Fibroblast of mammary gland (primary cell): Measurements from ENCODE around the gene MYO7B.
A peak's percentile ranks its signal among the peaks of the same experiment; 100 is the strongest.

ENCODE experiments used
- DNase-seq: peaks from one replicate; pipeline ENCODE4 v3.0.0-alpha.2; 2010; ENCODE audit warnings: low read depth
- H3K4me3 ChIP-seq: 2 replicates; pipeline ENCODE4 v1.5.1; 2011; ENCODE audit warnings: low read depth, mild to moderate bottlenecking, low read length, moderate library complexity; ENCODE audit not compliant: control insufficient read depth
- CTCF ChIP-seq: conservative IDR thresholded peaks from 2 replicates; pipeline ENCODE4 v1.5.1; 2011; ENCODE audit warnings: low read depth, low read length, inconsistent platforms; ENCODE audit not compliant: control insufficient read depth, insufficient read depth

The MYO7B gene

GRCh38 chr2:127650041-127650784, 114.7 kb downstream of the MYO7B start:
- DNase-seq, result peak; percentile 18
- no peak overlapping the region for H3K4me3 ChIP-seq
- TF ChIP-seq CTCF, result no peak

DNA sequence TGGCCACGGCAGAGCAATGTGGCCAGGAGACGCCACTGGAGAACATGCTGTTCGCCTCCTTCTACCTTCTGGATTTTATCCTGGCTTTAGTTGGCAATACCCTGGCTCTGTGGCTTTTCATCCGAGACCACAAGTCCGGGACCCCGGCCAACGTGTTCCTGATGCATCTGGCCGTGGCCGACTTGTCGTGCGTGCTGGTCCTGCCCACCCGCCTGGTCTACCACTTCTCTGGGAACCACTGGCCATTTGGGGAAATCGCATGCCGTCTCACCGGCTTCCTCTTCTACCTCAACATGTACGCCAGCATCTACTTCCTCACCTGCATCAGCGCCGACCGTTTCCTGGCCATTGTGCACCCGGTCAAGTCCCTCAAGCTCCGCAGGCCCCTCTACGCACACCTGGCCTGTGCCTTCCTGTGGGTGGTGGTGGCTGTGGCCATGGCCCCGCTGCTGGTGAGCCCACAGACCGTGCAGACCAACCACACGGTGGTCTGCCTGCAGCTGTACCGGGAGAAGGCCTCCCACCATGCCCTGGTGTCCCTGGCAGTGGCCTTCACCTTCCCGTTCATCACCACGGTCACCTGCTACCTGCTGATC, 115.4 kb downstream of the MYO7B start:
- no peak overlapping the region for H3K4me3 ChIP-seq
- no peak for TF ChIP-seq CTCF
- DNase-seq, result no peak

GRCh38 chr2:127651381-127651809, 115.9 kb downstream of the MYO7B start:
- DNase-seq, result no peak
- H3K4me3 ChIP-seq, result no peak overlapping the region
- TF ChIP-seq CTCF, result no peak

- H3K4me3 ChIP-seq, result no peak overlapping the region
- DNase-seq, result peak; percentile 28
- TF ChIP-seq CTCF, result no peak
Observed at GRCh38 chr2:127651971-127652550, 116.6 kb downstream of the MYO7B start.

GRCh38 chr2:127652786-127653357, 117.4 kb downstream of the MYO7B start:
- no peak overlapping the region for H3K4me3 ChIP-seq
- no peak for DNase-seq
- TF ChIP-seq CTCF, result no peak

DNA sequence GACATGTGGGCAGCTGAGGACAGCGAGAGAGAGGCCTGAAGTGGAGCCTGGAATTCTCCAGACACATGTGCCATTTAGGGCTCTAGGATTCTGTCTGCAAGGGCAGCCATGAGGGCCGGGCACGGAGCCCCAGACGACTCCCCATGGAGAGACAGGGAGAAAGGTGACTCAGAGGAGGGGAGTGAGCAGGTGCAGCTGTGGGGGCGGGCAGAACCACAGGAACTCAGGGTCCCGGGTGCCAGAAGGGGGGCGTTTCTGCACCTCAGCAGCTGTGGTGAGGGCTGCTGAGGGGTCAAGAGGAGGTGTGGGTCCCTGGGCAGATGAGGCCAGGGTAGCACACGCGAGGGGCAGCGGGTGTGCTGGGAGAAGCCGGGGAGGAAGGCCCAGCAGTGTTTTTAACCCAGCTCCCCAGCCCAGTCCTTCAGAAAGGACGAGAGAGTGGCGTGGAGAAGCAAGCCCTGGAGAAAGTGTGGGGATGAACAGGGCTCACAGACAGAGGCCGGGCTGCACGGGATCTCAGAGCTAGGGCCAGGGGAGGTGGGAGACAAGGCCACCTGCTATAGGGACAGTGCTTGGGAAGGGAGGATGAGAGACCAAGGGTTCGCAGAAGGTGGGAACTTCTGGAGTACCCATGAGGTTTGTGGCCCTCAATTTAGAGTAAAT, 118.1 kb downstream of the MYO7B start:
- no peak for DNase-seq
- H3K4me3 ChIP-seq, result no peak overlapping the region
- no peak for TF ChIP-seq CTCF
